ENCODE results near the gene MYH13. TPM values are rescaled to one million over a fixed set of nuclear protein-coding genes. Genes with fewer than 3 reads are reported as not detected.

MYH13 gene
- total and polyA plus RNA-seq, 9 of the 15 experiments (the other 6 are each of a cell fraction or from before 2014, with no cell fraction given): 0.01 TPM; not detected in 8

- 0 out of 2 replicates have a peak, but pooled peaks cover 3% of the 10 kb centered on the region for H4K20me1 ChIP-seq (replicated peaks; ENCODE audit: control insufficient read depth, insufficient read depth, low read length)
These were observed 80.5 kb downstream of the MYH13 start for GRCh38 chr17:10292057-10292937.

More at GRCh38 chr17:10292057-10292937, 80.5 kb downstream of the MYH13 start:
- Histone ChIP-seq H3K79me2 (ENCODE audit: control insufficient read depth, insufficient read depth, low read length) (no peaks in the 10 kb centered on the region), H3K4me2 (ENCODE audit: insufficient read depth, low read length) (peak overlapping the region; percentile 41; the same call in 1 of the 2 replicates), H3K27ac (ENCODE audit: extremely low read depth, low read depth, low read length) (no peak overlapping the region), H3K4me3 (peak overlapping the region; percentile 25), H3K9me1 (ENCODE audit: control insufficient read depth, insufficient read depth, low read length) (no peaks in the 10 kb centered on the region), H3K9me3 (replicated peaks; ENCODE audit: control insufficient read depth, insufficient read depth, low read depth, low read length) (no peaks in the 10 kb centered on the region), H2AFZ (ENCODE audit: low read depth, low read length) (0 out of 2 replicates have a peak overlapping the region, but pooled peaks have one; percentile 45), H3K36me3 (ENCODE audit: control insufficient read depth, insufficient read depth, low read length) (no peaks in the 10 kb centered on the region), H3K4me1 (replicated peaks in 1 of 2; ENCODE audit: control insufficient read depth in 2 of 2, insufficient read depth in 2 of 2, low read length in 2 of 2) (peaks cover 0 to 2% of the 10 kb centered on the region in 2 experiments; a peak in 1 of 5 replicates), H3K9ac (ENCODE audit: insufficient read depth in 1 of 2, low read depth in 2 of 2, low read length in 2 of 2) (no peak overlapping the region), H3K27me3 (ENCODE audit: control insufficient read depth in 2 of 2, insufficient read depth in 2 of 2, low read length in 2 of 2) (no peaks in the 10 kb centered on the region)
- ATAC-seq: no peak
- POLR2A ChIA-PET: no interaction called here
- in situ Hi-C loops (cut with MboI): no loop called here
- CTCF ChIA-PET (ENCODE audit: low intra/inter-chr PET ratio): interaction anchor here (1.7 kb wide), 1 partner anchor 322 kb away, joined by 6 read pairs; no protein-coding TSS in a partner anchor
- WGBS (ENCODE audit: insufficient coverage, low coverage, missing lambda C conversion rate): 2% methylated on average over 11 of the region's 12 CpGs
- intact Hi-C loops (cut with micrococcal nuclease): loop anchor here (10.0 kb wide), 1 partner anchor 63 kb away; no protein-coding TSS in a partner anchor
- DNase-seq (ENCODE audit: extremely low read depth in 1 of 4, low spot score in 3 of 4): peak in 1 of 4 experiments; percentile 18
- TF ChIP-seq TGIF2 (CRISPR knock-in tag; IDR thresholded peaks at IDR 0.05) (no peak), SUPT5H (IDR thresholded peaks at IDR 0.05) (no peak), NCOA4 (IDR thresholded peaks at IDR 0.05; ENCODE audit: partially characterized antibody) (no peak), SPI1 (IDR thresholded peaks at IDR 0.05; ENCODE audit: borderline replicate concordance, low read depth, low read length) (peak; percentile 79), ZFP91 (CRISPR knock-in tag; IDR thresholded peaks at IDR 0.05) (no peak), FOSL1 (tag; conservative IDR thresholded peaks at IDR 0.05) (peak; percentile 53), SMC3 (conservative IDR thresholded peaks at IDR 0.05; ENCODE audit: insufficient read depth, low read depth, low read length) (no peak), POLR2AphosphoS5 (IDR thresholded peaks at IDR 0.05; ENCODE audit: control insufficient read depth, insufficient read depth, low read depth, low read length) (no peak), ZNF274 (IDR thresholded peaks at IDR 0.05; ENCODE audit: borderline replicate concordance, low read depth, low read length) (no peak)
- TF ChIP-seq, protein P1, sequence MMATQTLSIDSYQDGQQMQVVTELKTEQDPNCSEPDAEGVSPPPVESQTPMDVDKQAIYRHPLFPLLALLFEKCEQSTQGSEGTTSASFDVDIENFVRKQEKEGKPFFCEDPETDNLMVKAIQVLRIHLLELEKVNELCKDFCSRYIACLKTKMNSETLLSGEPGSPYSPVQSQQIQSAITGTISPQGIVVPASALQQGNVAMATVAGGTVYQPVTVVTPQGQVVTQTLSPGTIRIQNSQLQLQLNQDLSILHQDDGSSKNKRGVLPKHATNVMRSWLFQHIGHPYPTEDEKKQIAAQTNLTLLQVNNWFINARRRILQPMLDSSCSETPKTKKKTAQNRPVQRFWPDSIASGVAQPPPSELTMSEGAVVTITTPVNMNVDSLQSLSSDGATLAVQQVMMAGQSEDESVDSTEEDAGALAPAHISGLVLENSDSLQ (IDR thresholded peaks at IDR 0.05): no peak
- TSS peak; percentile 71 for BruUV-seq (replicated peaks)
- no peak for FAIRE-seq
